H9 (cell line): Measurements from ENCODE around the gene AQP12A. TPM values are rescaled to one million over a fixed set of nuclear protein-coding genes. Genes with fewer than 3 reads are reported as not detected.

ENCODE experiments used
- DNase-seq: peaks from one replicate; pipeline ENCODE4 v3.0.0-alpha.2; 2017
- H2AFZ ChIP-seq: one replicate; pipeline ENCODE4 v1.6.1; 2013; ENCODE audit warnings: mild to moderate bottlenecking, low read length, control low read depth, moderate library complexity
- H2AK5ac ChIP-seq: 2 replicates; pipeline ENCODE4 v1.6.1; 2013; ENCODE audit warnings: low read length, control low read depth, mixed read lengths; ENCODE audit not compliant: insufficient read length
- H2BK120ac ChIP-seq: one replicate; pipeline ENCODE4 v1.6.1; 2013; ENCODE audit warnings: low read depth, mild to moderate bottlenecking, low read length, control low read depth, inconsistent platforms; ENCODE audit not compliant: poor library complexity, severe bottlenecking
- H2BK12ac ChIP-seq: 2 replicates; pipeline ENCODE4 v1.6.1; 2013; ENCODE audit warnings: low read length, control low read depth, mixed read lengths, low read depth; ENCODE audit not compliant: insufficient read length
- H2BK15ac ChIP-seq: 2 replicates; pipeline ENCODE4 v1.6.1; 2013; ENCODE audit warnings: low read depth, low read length, control low read depth
- H2BK20ac ChIP-seq: one replicate; pipeline ENCODE4 v1.6.1; 2013; ENCODE audit warnings: low read depth, mild to moderate bottlenecking, low read length, control low read depth, inconsistent platforms; ENCODE audit not compliant: poor library complexity, severe bottlenecking
- H2BK5ac ChIP-seq: 2 replicates; pipeline ENCODE4 v1.6.1; 2013; ENCODE audit warnings: low read length, control low read depth, mixed read lengths; ENCODE audit not compliant: insufficient read length
- H3K14ac ChIP-seq: 2 replicates; pipeline ENCODE4 v1.6.1; 2013; ENCODE audit warnings: low read length, control low read depth; ENCODE audit not compliant: insufficient read depth
- H3K18ac ChIP-seq: 2 replicates; pipeline ENCODE4 v1.6.1; 2013; ENCODE audit warnings: low read depth, mild to moderate bottlenecking, mixed read lengths, low read length, control low read depth; ENCODE audit not compliant: insufficient read length
- H3K23ac ChIP-seq: 2 replicates; pipeline ENCODE4 v1.6.1; 2013; ENCODE audit warnings: low read length, control low read depth, mixed read lengths, low read depth; ENCODE audit not compliant: insufficient read length
- H3K23me2 ChIP-seq: 2 replicates; pipeline ENCODE4 v1.6.1; 2013; ENCODE audit warnings: low read depth, mild to moderate bottlenecking, mixed read lengths, low read length, control low read depth; ENCODE audit not compliant: insufficient read length, poor library complexity, severe bottlenecking
- H3K27ac ChIP-seq: 2 replicates; pipeline ENCODE4 v1.5.1; 2013; ENCODE audit warnings: low read length, control low read depth, mixed read lengths, low read depth; ENCODE audit not compliant: insufficient read length
- H3K27me3 ChIP-seq: 2 replicates; pipeline ENCODE4 v1.6.1; 2013; ENCODE audit warnings: low read length, control low read depth, inconsistent platforms; ENCODE audit not compliant: insufficient read depth
- H3K4ac ChIP-seq: 2 replicates; pipeline ENCODE4 v1.6.1; 2013; ENCODE audit warnings: low read depth, mild to moderate bottlenecking, control low read depth, inconsistent platforms, low read length, moderate library complexity
- H3K4me1 ChIP-seq: 2 replicates; pipeline ENCODE4 v1.6.1; 2013; ENCODE audit warnings: low read length, control low read depth, inconsistent platforms; ENCODE audit not compliant: insufficient read depth
- H3K4me2 ChIP-seq: 2 replicates; pipeline ENCODE4 v1.6.1; 2013; ENCODE audit warnings: low read length, control low read depth, mixed read lengths; ENCODE audit not compliant: insufficient read length, insufficient read depth
- H3K56ac ChIP-seq: 2 replicates; pipeline ENCODE4 v1.6.1; 2013; ENCODE audit warnings: low read depth, mild to moderate bottlenecking, mixed read lengths, low read length, control low read depth; ENCODE audit not compliant: insufficient read length
- H3K79me1 ChIP-seq: 2 replicates; pipeline ENCODE4 v1.6.1; 2013; ENCODE audit warnings: low read depth, mild to moderate bottlenecking, moderate library complexity, low read length, control low read depth, inconsistent platforms; ENCODE audit not compliant: insufficient read depth, poor library complexity, severe bottlenecking
- H3K79me2 ChIP-seq: 2 replicates; pipeline ENCODE4 v1.6.1; 2013; ENCODE audit warnings: low read length, control low read depth, inconsistent platforms; ENCODE audit not compliant: insufficient read depth
- H3K9ac ChIP-seq: 2 replicates; pipeline ENCODE4 v1.6.1; 2013; ENCODE audit warnings: low read length, control low read depth, mixed read lengths; ENCODE audit not compliant: insufficient read length; ENCODE audit errors: extremely low read depth
- H3K9me3 ChIP-seq: one replicate; pipeline ENCODE4 v1.6.1; 2013; ENCODE audit warnings: low read depth, low read length, inconsistent platforms; ENCODE audit not compliant: control insufficient read depth
- H3T11ph ChIP-seq: one replicate; pipeline ENCODE4 v1.6.1; 2013; ENCODE audit warnings: mild to moderate bottlenecking, low read length, control low read depth, inconsistent platforms
- H4K20me1 ChIP-seq: one replicate; pipeline ENCODE4 v1.6.1; 2013; ENCODE audit not compliant: control insufficient read depth, insufficient read length, insufficient read depth
- H4K5ac ChIP-seq: 2 replicates; pipeline ENCODE4 v1.6.1; 2013; ENCODE audit warnings: low read depth, mild to moderate bottlenecking, mixed read lengths, low read length, control low read depth; ENCODE audit not compliant: insufficient read length
- H4K8ac ChIP-seq: replicated peaks from 2 replicates; pipeline ENCODE4 v1.6.1; 2013; ENCODE audit warnings: low read length, control low read depth, mixed read lengths, low read depth; ENCODE audit not compliant: insufficient read length
- H4K91ac ChIP-seq: 2 replicates; pipeline ENCODE4 v1.6.1; 2013; ENCODE audit warnings: low read depth, mild to moderate bottlenecking, moderate library complexity, mixed read lengths, low read length, control low read depth; ENCODE audit not compliant: insufficient read length
- H3K27ac Mint-ChIP-seq, 3 experiments: 2 replicates in 2 of 3; 3 replicates in 1 of 3; pipeline ENCODE4 v1.8.0; 2020 to 2021; ENCODE audit warnings: mixed read lengths in 3 of 3, mild to moderate bottlenecking in 1 of 3, moderate library complexity in 1 of 3
- H3K27me3 Mint-ChIP-seq: 2 replicates; pipeline ENCODE4 v1.8.0; 2021; ENCODE audit warnings: low read depth, mild to moderate bottlenecking, moderate library complexity, mixed read lengths
- H3K36me3 Mint-ChIP-seq, 3 experiments: 2 replicates in 2 of 3; 3 replicates in 1 of 3; pipeline ENCODE4 v1.8.0; 2020 to 2021; ENCODE audit warnings: low read depth in 3 of 3, mixed read lengths in 3 of 3; ENCODE audit not compliant: insufficient read depth in 1 of 3
- H3K4me1 Mint-ChIP-seq, 2 experiments: 2 replicates each; pipeline ENCODE4 v1.8.0; 2020; ENCODE audit warnings: mixed read lengths in 2 of 2
- H3K4me3 Mint-ChIP-seq, 2 experiments: 2 replicates in 1 of 2; 3 replicates in 1 of 2; pipeline ENCODE4 v1.8.0; 2020 to 2021; ENCODE audit warnings: mild to moderate bottlenecking in 2 of 2, mixed read lengths in 2 of 2, moderate library complexity in 1 of 2
- H3K9me3 Mint-ChIP-seq, 2 experiments: 2 replicates in 1 of 2; 3 replicates in 1 of 2; pipeline ENCODE4 v1.8.0; 2020; ENCODE audit warnings: mild to moderate bottlenecking in 2 of 2, mixed read lengths in 2 of 2, moderate library complexity in 1 of 2
- CTCF ChIP-seq: fragments of 200-600 bp; sonication (generic); conservative IDR thresholded peaks from 3 replicates; pipeline ENCODE4 v1.8.0; 2021; ENCODE audit warnings: antibody characterized with exemption, mild to moderate bottlenecking
- WGBS: extraction: QIAGEN DNeasy Blood & Tissue Kit; methylation state at CpG from one replicate; pipeline ENCODE4 v1.1.7; 2013; ENCODE audit warnings: missing lambda C conversion rate, low lambda C conversion rate, mixed read lengths; ENCODE audit not compliant: insufficient read length; ENCODE audit errors: extremely low coverage; 5-methylcytosine and 5-hydroxymethylcytosine counted together
- total RNA-seq: library from RNA; stranded (reverse); gene quantifications from 2 replicates; pipeline ENCODE4 v1.2.1, GENCODE V29; 2021

Gene AQP12A
- total RNA-seq, 1 experiment from 2014 or later, result not detected

DNA sequence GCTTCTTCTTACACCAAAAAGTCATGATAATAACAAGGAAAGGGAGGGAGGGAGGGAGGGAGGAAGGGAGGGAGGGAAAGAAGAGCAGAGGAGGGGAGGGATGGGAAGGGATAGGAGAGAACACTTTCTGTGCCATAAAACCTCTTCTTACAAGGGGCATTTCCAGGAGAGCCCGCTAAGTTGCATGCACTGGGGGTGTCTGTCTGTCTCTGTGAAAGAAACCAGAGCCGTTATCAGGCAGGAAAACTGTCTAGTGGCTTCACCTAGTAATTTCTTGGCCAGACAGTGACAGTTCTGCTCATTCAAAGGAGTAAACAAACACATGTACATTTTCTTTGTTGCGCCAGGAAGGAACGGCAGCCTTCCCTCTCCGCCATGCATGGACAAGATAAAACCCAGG is 45.8 kb downstream of the AQP12A start:
- Histone ChIP-seq H2BK5ac (no peak overlapping the region), H4K20me1 (no peaks in the 10 kb centered on the region), H2BK15ac (no peak overlapping the region), H3K23ac (no peak overlapping the region), H3K14ac (no peak overlapping the region), H2BK120ac (no peak overlapping the region), H2BK20ac (no peak overlapping the region), H4K91ac (no peak overlapping the region), H3K79me1 (no peaks in the 10 kb centered on the region), H3K23me2 (no peaks in the 10 kb centered on the region), H3K18ac (no peak overlapping the region), H3K4me1 (no peaks in the 10 kb centered on the region), H3K4me2 (no peak overlapping the region), H4K8ac (no peak overlapping the region), H2BK12ac (no peak overlapping the region), H3K56ac (no peak overlapping the region), H3K4ac (no peak overlapping the region), H3K9ac (no peak overlapping the region), H3T11ph (no peak overlapping the region), H2AFZ (no peak overlapping the region), H4K5ac (no peak overlapping the region), H3K27ac (no peak overlapping the region), H2AK5ac (no peak overlapping the region), H3K27me3 (no peaks in the 10 kb centered on the region), H3K79me2 (no peaks in the 10 kb centered on the region), H3K9me3 (no peaks in the 10 kb centered on the region)
- no peaks in the 10 kb centered on the region for H3K9me3 Mint-ChIP-seq
- no CpG with 5 or more reads among the region's 5 CpGs for WGBS
- H3K36me3 Mint-ChIP-seq, result peaks cover 43 to 79% (median 78%) of the 10 kb centered on the region in 3 experiments
- H3K4me3 Mint-ChIP-seq, result no peak overlapping the region
- no peak overlapping the region; a peak in 2 of 7 replicates for H3K27ac Mint-ChIP-seq
- no peak for TF ChIP-seq CTCF
- H3K4me1 Mint-ChIP-seq, result no peaks in the 10 kb centered on the region
- DNase-seq, result no peak
- no peaks in the 10 kb centered on the region for H3K27me3 Mint-ChIP-seq
